ENCODE measurements around the gene AK8. TPM values are rescaled to one million over a fixed set of nuclear protein-coding genes. Genes with fewer than 3 reads are reported as not detected.

AK8 gene
- polyA plus RNA-seq, 1 experiment, result 0.53 TPM

DNA sequence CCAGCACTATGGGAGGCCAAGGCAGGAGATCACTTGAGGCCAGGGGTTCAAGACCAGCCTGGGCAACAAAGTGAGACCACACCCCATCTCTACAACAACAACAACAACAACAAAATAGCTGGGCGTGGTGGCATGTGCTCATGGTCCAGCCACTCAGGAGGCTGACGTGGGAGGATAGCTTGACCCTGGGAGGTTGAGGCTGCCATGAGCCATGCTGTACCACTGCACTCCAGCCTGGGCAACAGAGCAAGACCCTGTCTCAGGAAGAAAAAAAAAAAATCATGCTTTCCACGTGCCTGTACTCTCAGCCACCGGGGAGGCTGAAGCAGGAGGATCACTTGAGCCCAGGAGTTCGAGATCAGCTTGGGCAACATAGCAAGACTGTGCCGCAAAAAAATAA lies 36.8 kb upstream of the AK8 start:
- Histone ChIP-seq H3K4me3 (ENCODE audit: low read depth, low read length) (no peak overlapping the region), H3K36me3 (ENCODE audit: control insufficient read depth, insufficient read depth, low read length) (peaks cover 16% of the 10 kb centered on the region), H3K27me3 (ENCODE audit: control insufficient read depth, insufficient read depth, low read length) (no peaks in the 10 kb centered on the region)
- ChIA-PET POLR2A (no interaction called here), CTCF (interaction anchor here (0.7 to 6.9 kb wide), 3 partner anchors 12 to 16 kb away, joined by 3 to 50 read pairs (median 3); no protein-coding TSS in a partner anchor)
- no peak for DNase-seq (ENCODE audit: low read depth)
- TF ChIP-seq, protein P1, sequence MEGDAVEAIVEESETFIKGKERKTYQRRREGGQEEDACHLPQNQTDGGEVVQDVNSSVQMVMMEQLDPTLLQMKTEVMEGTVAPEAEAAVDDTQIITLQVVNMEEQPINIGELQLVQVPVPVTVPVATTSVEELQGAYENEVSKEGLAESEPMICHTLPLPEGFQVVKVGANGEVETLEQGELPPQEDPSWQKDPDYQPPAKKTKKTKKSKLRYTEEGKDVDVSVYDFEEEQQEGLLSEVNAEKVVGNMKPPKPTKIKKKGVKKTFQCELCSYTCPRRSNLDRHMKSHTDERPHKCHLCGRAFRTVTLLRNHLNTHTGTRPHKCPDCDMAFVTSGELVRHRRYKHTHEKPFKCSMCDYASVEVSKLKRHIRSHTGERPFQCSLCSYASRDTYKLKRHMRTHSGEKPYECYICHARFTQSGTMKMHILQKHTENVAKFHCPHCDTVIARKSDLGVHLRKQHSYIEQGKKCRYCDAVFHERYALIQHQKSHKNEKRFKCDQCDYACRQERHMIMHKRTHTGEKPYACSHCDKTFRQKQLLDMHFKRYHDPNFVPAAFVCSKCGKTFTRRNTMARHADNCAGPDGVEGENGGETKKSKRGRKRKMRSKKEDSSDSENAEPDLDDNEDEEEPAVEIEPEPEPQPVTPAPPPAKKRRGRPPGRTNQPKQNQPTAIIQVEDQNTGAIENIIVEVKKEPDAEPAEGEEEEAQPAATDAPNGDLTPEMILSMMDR (IDR thresholded peaks at IDR 0.05; ENCODE audit: insufficient read depth, low read depth, low read length), result no peak

DNA sequence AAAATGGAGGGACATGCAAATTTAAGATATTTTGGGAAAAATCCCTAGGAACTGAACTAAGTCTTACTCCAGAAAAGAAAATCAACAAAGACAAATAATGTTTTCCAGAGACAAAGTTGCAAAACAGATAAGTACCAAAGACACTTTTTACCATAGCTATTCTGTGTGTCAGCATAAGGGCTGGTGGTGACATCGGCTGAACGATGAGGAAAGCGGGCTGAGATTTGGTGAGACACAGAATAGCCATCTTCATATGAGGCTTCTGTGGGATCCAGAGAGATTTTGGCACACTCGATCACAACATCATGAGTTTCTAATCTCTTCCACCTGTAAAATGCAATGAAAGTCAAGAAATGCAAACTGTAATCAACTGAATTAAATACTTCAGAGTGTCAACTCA lies 34.0 kb upstream of the AK8 start:
- DNase-seq (ENCODE audit: low read depth), result no peak
- TF ChIP-seq, protein P1 (IDR thresholded peaks at IDR 0.05; ENCODE audit: insufficient read depth, low read depth, low read length), result no peak
- H3K4me3 ChIP-seq (ENCODE audit: low read depth, low read length), result no peak overlapping the region
- H3K36me3 ChIP-seq (ENCODE audit: control insufficient read depth, insufficient read depth, low read length), result peaks cover 12% of the 10 kb centered on the region
- POLR2A ChIA-PET, result no interaction called here
- CTCF ChIA-PET, result no interaction called here
- H3K27me3 ChIP-seq (ENCODE audit: control insufficient read depth, insufficient read depth, low read length), result no peaks in the 10 kb centered on the region

DNA sequence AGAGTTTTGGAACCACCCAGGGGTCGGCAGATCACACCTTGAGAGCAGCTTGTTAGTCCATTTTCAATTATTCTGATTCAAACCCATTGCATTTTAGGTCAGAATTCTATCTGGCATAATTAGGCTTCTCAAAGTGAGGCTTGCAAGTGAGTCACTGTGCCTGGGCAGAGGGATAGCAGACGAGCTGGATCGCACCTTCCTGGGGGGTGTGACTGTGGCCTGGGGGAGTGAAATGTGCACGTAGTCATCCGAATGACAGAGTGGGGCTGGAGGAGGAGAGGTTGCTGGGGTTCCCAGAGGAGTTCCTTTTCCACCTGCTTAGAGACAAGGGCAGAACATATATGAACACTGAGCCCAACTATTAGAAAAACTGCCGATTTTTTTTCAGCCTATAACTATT lies 32.3 kb upstream of the AK8 start:
- CTCF ChIA-PET, result interaction anchor here (1.9 to 2.2 kb wide), 2 partner anchors 8 to 66 kb away, joined by 6 to 17 read pairs; no protein-coding TSS in a partner anchor
- no peak overlapping the region for H3K4me3 ChIP-seq (ENCODE audit: low read depth, low read length)
- H3K36me3 ChIP-seq (ENCODE audit: control insufficient read depth, insufficient read depth, low read length), result peaks cover 13% of the 10 kb centered on the region
- TF ChIP-seq, protein P1 (IDR thresholded peaks at IDR 0.05; ENCODE audit: insufficient read depth, low read depth, low read length), result no peak
- POLR2A ChIA-PET, result no interaction called here
- DNase-seq (ENCODE audit: low read depth), result no peak
- no peaks in the 10 kb centered on the region for H3K27me3 ChIP-seq (ENCODE audit: control insufficient read depth, insufficient read depth, low read length)

DNA sequence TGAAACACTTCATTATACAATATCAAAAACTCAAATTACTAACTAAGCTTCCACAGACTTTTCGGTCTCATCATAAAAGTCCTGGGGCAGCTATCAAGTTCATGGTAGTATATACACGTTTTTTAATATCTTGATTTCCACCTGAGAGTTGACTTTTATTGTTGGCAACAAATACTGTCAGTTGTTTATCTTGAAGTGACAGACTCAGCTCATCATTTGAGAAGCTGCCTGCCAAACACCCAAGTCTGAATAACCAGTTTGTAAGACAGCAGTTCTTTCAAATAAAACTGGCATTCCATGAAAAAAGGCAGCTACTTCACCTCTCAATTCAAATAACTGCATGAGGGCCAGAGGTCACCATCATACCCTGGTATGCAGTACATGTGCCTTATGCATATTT lies 31.2 kb upstream of the AK8 start:
- H3K36me3 ChIP-seq (ENCODE audit: control insufficient read depth, insufficient read depth, low read length), result peaks cover 14% of the 10 kb centered on the region

DNA sequence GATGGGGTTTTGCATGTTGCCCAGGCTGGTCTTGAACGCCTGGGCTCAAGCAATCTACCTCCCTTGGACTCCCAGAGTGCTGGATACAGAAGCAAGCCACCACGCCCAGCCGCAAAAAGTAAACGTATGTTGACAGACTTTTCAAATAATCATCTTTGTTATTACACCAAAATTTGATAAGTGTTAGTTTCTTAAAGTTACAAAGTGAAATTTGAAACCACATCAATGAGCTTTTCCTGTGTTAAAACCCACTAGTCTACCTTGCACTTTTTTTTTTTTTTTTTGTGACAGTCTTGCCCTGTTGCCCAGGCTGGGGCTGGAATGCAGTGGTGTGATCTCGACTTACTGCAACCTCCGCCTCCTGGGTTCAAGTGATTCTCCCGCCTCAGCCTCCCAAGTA lies 30.6 kb upstream of the AK8 start:
- Histone ChIP-seq H3K4me3 (ENCODE audit: low read depth, low read length) (no peak overlapping the region), H3K36me3 (ENCODE audit: control insufficient read depth, insufficient read depth, low read length) (peaks cover 20% of the 10 kb centered on the region), H3K27me3 (ENCODE audit: control insufficient read depth, insufficient read depth, low read length) (no peaks in the 10 kb centered on the region)
- ChIA-PET POLR2A (no interaction called here), CTCF (interaction anchor here (1.3 to 2.2 kb wide), 3 partner anchors 10 to 67 kb away, joined by 3 to 6 read pairs (median 4); no protein-coding TSS in a partner anchor)
- no peak for DNase-seq (ENCODE audit: low read depth)
- TF ChIP-seq, protein P1 (IDR thresholded peaks at IDR 0.05; ENCODE audit: insufficient read depth, low read depth, low read length), result no peak

More for the DNA sequence above, 31.2 kb upstream of the AK8 start:
- H3K4me3 ChIP-seq (ENCODE audit: low read depth, low read length), result no peak overlapping the region
- DNase-seq (ENCODE audit: low read depth), result no peak
- ChIA-PET POLR2A (no interaction called here), CTCF (interaction anchor here (1.0 to 2.2 kb wide), 4 partner anchors 7 to 67 kb away, joined by 3 to 17 read pairs (median 5); no protein-coding TSS in a partner anchor)
- TF ChIP-seq, protein P1 (IDR thresholded peaks at IDR 0.05; ENCODE audit: insufficient read depth, low read depth, low read length), result no peak
- no peaks in the 10 kb centered on the region for H3K27me3 ChIP-seq (ENCODE audit: control insufficient read depth, insufficient read depth, low read length)
